NOMO-1 treated with dmso at 0.1 percent for 144 hours (cell line): ENCODE data around the gene ITFG2.

Experiments
- DNase-seq: peaks from one replicate; lab custom pipeline; 2025; ENCODE audit not compliant: unreplicated experiment; lab: John Stamatoyannopoulos, UW

Gene ITFG2

GRCh38 chr12:2826721-2827515, 14.4 kb downstream of the ITFG2 start:
- DNase-seq: no peak

- DNase-seq: no peak
Measured at GRCh38 chr12:2829275-2829674, 16.8 kb downstream of the ITFG2 start.

GRCh38 chr12:2832550-2833127, 20.2 kb downstream of the ITFG2 start:
- DNase-seq: no peak

- DNase-seq: no peak
Measured at GRCh38 chr12:2833327-2833726, 20.9 kb downstream of the ITFG2 start.

GRCh38 chr12:2833810-2834209, 21.3 kb downstream of the ITFG2 start:
- no peak for DNase-seq

GRCh38 chr12:2834581-2835491, 22.4 kb downstream of the ITFG2 start, which contains the start of gene NRIP2:
TSS of gene NRIP2 (minus strand) at chr12:2835035. CDS start at chr12:2834983, 52 bp downstream.
- DNase-seq: no peak

- no peak for DNase-seq
Measured at GRCh38 chr12:2835691-2836403, 23.4 kb downstream of the ITFG2 start.

- DNase-seq: no peak
Measured at GRCh38 chr12:2836574-2836973, 24.1 kb downstream of the ITFG2 start.

- no peak for DNase-seq
Measured at GRCh38 chr12:2841056-2841650, 28.7 kb downstream of the ITFG2 start.

- DNase-seq: no peak
Measured at GRCh38 chr12:2842948-2843347, 30.5 kb downstream of the ITFG2 start.

GRCh38 chr12:2844786-2845185, 32.3 kb downstream of the ITFG2 start:
- DNase-seq: no peak

- no peak for DNase-seq
Measured at GRCh38 chr12:2845280-2845679, 32.8 kb downstream of the ITFG2 start.

GRCh38 chr12:2851931-2852330, 39.5 kb downstream of the ITFG2 start:
- no peak for DNase-seq

- no peak for DNase-seq
Measured at GRCh38 chr12:2853626-2854025, 41.2 kb downstream of the ITFG2 start.

- no peak for DNase-seq
Measured at GRCh38 chr12:2854669-2855453, 42.4 kb downstream of the ITFG2 start.

- DNase-seq: no peak
Measured at GRCh38 chr12:2855546-2855945, 43.1 kb downstream of the ITFG2 start.

- no peak for DNase-seq
Measured at GRCh38 chr12:2856051-2856450, 43.6 kb downstream of the ITFG2 start.

- DNase-seq: no peak
Measured at GRCh38 chr12:2857021-2857431, 44.6 kb downstream of the ITFG2 start, which contains the start of gene TEX52. TSS of gene TEX52 (minus strand) at chr12:2857039. CDS start at chr12:2857026, 13 bp downstream.

- DNase-seq: no peak
Measured at GRCh38 chr12:2857576-2857975, 45.1 kb downstream of the ITFG2 start.

GRCh38 chr12:2858334-2858733, 45.9 kb downstream of the ITFG2 start:
- DNase-seq: no peak
